ENCODE data around the gene TBXA2R.
"Not testable (repeated sequence)": the region's sequence is repeated elsewhere in the genome, so short reads cannot be mapped to it uniquely, and the experiment has no call there.

TBXA2R gene

DNA sequence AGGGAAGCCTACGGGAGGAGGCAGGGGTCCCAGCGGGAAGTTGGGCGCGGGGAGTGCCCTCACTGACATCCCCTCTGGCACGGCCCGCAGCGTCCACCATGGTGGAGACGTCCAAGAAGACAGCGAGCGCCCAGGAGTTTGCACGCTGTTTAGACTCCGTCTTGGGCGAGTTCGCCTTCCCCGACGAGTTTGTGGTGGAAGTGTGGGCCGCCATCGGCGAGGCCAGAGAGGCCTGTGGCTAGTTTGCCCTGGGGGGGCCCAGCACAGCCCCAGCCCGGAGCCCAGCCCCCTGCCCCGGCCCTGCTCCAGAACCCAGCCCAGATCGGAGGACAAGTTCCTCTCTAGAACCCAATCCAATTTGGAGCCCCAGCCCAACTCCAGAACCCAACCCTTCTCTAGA is 16.7 kb downstream of the TBXA2R start:
- DNase-seq (ENCODE audit: extremely low spot score): no peak
- POLR2A ChIA-PET: interaction anchor here (0.6 kb wide), 1 partner anchor 151 kb away, joined by 3 read pairs; no protein-coding TSS in a partner anchor
- TF ChIP-seq, protein P1, sequence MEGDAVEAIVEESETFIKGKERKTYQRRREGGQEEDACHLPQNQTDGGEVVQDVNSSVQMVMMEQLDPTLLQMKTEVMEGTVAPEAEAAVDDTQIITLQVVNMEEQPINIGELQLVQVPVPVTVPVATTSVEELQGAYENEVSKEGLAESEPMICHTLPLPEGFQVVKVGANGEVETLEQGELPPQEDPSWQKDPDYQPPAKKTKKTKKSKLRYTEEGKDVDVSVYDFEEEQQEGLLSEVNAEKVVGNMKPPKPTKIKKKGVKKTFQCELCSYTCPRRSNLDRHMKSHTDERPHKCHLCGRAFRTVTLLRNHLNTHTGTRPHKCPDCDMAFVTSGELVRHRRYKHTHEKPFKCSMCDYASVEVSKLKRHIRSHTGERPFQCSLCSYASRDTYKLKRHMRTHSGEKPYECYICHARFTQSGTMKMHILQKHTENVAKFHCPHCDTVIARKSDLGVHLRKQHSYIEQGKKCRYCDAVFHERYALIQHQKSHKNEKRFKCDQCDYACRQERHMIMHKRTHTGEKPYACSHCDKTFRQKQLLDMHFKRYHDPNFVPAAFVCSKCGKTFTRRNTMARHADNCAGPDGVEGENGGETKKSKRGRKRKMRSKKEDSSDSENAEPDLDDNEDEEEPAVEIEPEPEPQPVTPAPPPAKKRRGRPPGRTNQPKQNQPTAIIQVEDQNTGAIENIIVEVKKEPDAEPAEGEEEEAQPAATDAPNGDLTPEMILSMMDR (IDR thresholded peaks at IDR 0.05; ENCODE audit: control extremely low read depth, extremely low read depth, low read depth, missing control alignments): no peak
- CTCF ChIA-PET: interaction anchor here (0.8 to 3.1 kb wide), 2 partner anchors 45 to 120 kb away, joined by 3 to 17 read pairs; no protein-coding TSS in a partner anchor

DNA sequence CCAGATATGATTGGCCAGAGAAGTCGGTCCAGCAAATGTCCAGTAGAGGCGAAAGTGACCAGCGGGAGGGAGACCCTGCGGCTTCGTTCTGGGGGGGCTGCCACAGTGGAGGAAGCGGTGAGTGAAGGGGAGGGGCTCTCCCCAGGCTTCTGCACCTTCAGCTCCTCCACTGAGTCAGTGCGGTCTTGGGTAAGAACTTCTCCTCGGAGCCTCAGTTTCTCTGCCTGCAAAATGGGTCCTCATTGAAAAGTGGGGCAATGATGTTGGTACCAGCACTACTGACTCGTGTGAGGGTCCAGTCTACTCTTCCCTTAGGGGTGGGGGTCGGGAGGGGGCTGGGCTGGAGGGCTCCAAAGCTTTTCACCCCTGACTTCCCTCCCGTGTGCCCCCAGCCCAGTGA is 17.2 kb downstream of the TBXA2R start:
- CTCF ChIA-PET: interaction anchor here (1.4 kb wide), 1 partner anchor 15 kb away, joined by 3 read pairs; no protein-coding TSS in a partner anchor
- TF ChIP-seq, protein P1 (IDR thresholded peaks at IDR 0.05; ENCODE audit: control extremely low read depth, extremely low read depth, low read depth, missing control alignments): no peak

DNA sequence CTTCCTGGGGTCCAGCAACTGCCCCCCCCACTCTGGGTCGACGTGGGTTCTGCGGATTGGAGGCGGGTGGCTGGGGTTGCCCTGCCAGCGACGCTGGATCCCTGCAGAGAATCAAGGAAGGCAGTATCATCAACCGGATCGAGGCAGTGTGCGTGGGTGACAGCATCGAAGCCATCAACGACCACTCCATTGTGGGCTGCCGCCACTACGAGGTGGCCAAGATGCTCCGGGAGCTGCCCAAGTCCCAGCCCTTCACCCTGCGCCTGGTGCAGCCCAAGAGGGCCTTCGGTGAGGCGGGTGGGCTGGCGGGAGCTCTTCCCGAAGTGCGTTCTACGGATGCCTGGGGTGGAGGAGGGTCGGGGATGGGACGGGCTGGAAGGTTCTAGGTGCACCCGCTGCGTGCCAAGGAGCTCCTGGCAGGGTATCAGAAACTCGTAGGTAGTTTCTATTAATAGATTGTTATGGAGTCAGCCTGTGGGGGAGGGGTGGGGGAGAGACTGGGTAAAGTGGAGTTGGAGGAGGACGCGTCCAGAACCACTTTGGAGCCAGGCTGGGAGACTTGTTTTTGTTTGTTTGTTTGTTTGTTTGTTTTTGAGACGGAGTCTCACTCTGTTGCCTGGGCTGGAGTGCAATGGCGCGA is 19.8 kb downstream of the TBXA2R start:
- TF ChIP-seq, protein P1 (IDR thresholded peaks at IDR 0.05; ENCODE audit: control extremely low read depth, extremely low read depth, low read depth, missing control alignments): no peak
- ChIA-PET POLR2A (no interaction called here), CTCF (interaction anchor here (1.0 to 2.5 kb wide), 6 partner anchors 11 to 243 kb away, joined by 3 to 7 read pairs (median 4); no protein-coding TSS in a partner anchor)
- DNase-seq (ENCODE audit: extremely low spot score): no peak

More for the DNA sequence above, 17.2 kb downstream of the TBXA2R start:
- POLR2A ChIA-PET: no interaction called here
- DNase-seq (ENCODE audit: extremely low spot score): no peak

DNA sequence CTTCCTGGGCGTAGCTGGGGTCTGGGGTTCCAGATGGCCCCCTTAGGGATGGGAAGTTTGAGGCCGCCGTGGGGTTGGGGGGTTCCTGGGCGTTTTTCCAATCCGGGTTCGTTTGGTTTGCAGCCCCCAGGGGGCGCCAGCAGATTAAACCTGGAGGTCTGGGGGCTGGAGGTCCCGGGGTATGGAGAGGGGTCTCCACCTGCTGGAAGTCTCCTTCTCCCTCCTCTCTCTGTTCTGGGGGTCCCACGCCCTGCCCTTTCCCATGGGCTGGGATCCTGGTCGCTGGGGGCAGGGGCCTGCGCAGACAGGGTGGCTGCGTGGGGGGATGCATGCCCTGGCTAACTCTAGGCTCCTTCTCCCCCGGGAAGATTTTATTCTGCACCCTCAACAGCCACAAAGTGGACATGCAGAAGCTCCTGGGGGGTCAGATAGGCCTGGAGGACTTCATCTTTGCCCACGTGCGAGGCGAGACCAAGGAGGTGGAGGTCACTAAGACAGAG is 20.5 kb downstream of the TBXA2R start:
- DNase-seq (ENCODE audit: extremely low spot score): peak; percentile 70
- ChIA-PET CTCF (interaction anchor here (1.0 to 2.5 kb wide), 10 partner anchors 11 to 244 kb away, joined by 3 to 7 read pairs (median 4); no protein-coding TSS in a partner anchor), POLR2A (no interaction called here)
- TF ChIP-seq, protein P1 (IDR thresholded peaks at IDR 0.05; ENCODE audit: control extremely low read depth, extremely low read depth, low read depth, missing control alignments): peak; percentile 44

DNA sequence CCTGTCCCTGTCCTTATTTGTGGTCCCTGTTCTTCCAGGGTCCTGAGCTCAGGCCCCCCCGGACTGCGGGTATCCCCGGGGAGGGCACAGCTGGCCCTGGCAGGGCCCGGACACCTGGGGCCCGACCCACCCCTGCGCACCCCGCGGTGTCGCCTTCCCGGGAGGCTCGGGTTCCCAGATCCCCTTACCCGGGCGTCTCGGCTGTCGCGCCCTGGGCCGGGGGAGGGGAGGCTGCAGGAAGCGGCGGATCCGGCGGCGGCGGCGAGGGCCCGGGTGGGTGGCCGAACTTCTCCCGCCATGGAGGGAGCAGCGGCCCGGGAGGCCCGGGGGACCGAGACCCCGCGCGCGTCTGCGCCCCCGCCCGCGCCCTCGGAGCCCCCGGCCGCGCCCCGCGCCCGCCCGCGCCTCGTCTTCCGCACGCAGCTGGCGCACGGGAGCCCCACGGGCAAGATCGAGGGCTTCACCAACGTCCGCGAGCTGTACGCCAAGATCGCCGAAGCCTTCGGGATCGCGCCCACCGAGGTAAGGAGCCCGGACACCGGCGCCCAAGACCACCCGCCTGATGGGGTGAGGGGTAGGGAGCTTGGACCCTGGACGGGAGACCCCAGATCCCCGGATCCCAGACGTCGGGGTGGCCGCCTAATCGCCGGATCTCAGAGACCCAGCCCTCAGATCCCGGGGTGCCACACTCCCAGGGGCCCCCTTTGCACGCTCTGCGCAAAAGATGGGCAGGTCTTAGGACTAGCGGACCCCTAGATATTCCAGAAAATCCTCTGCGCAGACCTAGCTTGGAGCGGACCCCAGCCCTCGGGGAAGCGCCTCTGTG is 21.2 kb downstream of the TBXA2R start, which contains the start of gene GIPC3:
Gene GIPC3, plus strand, starts transcription at position 178 of the 826 bp plus-strand sequence. Its CDS starts 120 bp downstream, at position 298.
- DNase-seq (ENCODE audit: extremely low spot score): no peak
- POLR2A ChIA-PET: no interaction called here
- CTCF ChIA-PET: interaction anchor here (1.0 to 2.5 kb wide), 8 partner anchors 10 to 244 kb away, joined by 3 to 7 read pairs (median 4); no protein-coding TSS in a partner anchor
- TF ChIP-seq, protein P1 (IDR thresholded peaks at IDR 0.05; ENCODE audit: control extremely low read depth, extremely low read depth, low read depth, missing control alignments): no peak

DNA sequence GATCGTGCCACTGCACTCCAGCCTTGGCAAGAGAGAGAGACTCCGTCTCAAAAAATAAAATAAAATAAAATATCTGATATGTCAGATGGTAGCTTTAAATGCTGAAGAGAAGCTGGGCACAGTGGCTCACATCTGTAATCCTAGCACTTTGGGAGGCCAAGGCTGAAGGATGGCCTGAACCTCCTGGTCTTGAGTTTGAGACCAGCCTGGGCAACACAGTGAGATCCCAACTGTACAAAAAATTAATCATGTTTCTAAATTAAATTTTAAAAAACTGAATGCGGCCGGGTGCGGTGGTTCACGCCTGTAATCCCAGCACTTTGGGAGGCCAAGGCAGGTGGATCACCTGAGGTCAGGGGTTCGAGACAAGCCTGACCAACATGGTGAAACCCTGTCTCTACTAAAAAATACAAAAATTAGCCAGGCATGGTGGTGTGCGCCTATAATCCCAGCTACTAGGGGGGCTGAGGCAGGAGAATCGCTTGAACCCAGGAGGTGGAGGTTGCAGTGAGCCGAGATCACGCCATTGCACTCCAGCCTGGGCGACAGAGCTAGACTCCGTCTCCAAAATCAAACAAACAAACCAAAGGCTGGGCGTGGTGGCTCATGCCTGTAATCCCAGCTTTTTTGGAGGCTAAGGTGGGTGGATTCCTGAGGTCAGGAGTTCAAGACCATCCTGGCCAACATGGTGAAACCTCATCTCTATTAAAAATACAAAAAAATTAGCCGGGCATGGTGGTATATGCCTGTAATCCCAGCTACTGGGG is 22.5 kb downstream of the TBXA2R start:
- DNase-seq (ENCODE audit: extremely low spot score); POLR2A ChIA-PET: not testable (repeated sequence)
- CTCF ChIA-PET: interaction anchor here (1.4 to 1.9 kb wide), 2 partner anchors 24 to 36 kb away, joined by 5 to 6 read pairs; no protein-coding TSS in a partner anchor

DNA sequence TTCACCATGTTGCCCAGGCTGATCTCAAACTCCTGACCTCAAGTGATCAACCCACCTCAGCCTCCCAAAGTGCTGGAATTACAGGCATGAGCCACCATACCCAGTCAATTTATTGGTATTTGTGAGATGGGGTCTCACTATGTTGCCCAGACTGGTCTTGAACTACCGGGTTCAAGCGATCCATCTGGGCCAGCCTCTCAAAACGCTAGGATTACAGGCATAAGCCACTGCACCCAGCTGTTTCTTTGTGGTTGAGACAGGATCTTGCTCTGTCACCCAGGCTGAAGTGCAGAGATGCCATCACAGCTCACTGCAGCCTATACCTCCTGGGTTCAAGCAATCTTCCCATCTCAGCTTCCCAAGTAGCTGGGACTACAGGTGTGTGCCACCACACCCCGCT is 24.9 kb downstream of the TBXA2R start:
- POLR2A ChIA-PET; DNase-seq (ENCODE audit: extremely low spot score): not testable (repeated sequence)
- CTCF ChIA-PET: interaction anchor here (1.2 to 2.2 kb wide), 2 partner anchors 14 to 37 kb away, joined by 3 to 7 read pairs; no protein-coding TSS in a partner anchor
